SIG-M5 treated with dmso at 0.1 percent for 504 hours (cell line): ENCODE results near the gene POLD4.

Experiments used
- DNase-seq: peaks from one replicate; lab custom pipeline; 2025; ENCODE audit not compliant: unreplicated experiment; lab: John Stamatoyannopoulos, UW

The POLD4 gene

GRCh38 chr11:67371911-67372320 lies 18.6 kb upstream of the POLD4 start:
- DNase-seq: no peak

- peak; percentile 71 for DNase-seq
These were observed 18.0 kb upstream of the POLD4 start for GRCh38 chr11:67371189-67371910.

GRCh38 chr11:67370351-67371076 lies 17.2 kb upstream of the POLD4 start:
- DNase-seq: no peak

- DNase-seq: no peak
These were observed 16.5 kb upstream of the POLD4 start for GRCh38 chr11:67369801-67370284.

GRCh38 chr11:67369275-67369674 lies 15.9 kb upstream of the POLD4 start:
- DNase-seq: no peak

GRCh38 chr11:67368621-67369020 lies 15.3 kb upstream of the POLD4 start:
- DNase-seq: no peak

- DNase-seq: no peak
These were observed 14.4 kb upstream of the POLD4 start for GRCh38 chr11:67367761-67368227.

GRCh38 chr11:67366961-67367760 lies 13.8 kb upstream of the POLD4 start:
- no peak for DNase-seq

- no peak for DNase-seq
These were observed 13.2 kb upstream of the POLD4 start for GRCh38 chr11:67366546-67366945.

GRCh38 chr11:67365736-67366444 lies 12.5 kb upstream of the POLD4 start:
- no peak for DNase-seq

- no peak for DNase-seq
These were observed 11.7 kb upstream of the POLD4 start for GRCh38 chr11:67364783-67365722.

- DNase-seq: no peak
These were observed 10.8 kb upstream of the POLD4 start for GRCh38 chr11:67364169-67364568.

- no peak for DNase-seq
These were observed 4.7 kb upstream of the POLD4 start for GRCh38 chr11:67357831-67358670.

GRCh38 chr11:67356864-67357561 lies 3.7 kb upstream of the POLD4 start:
- peak; percentile 80 for DNase-seq

GRCh38 chr11:67356387-67356863 lies 3.1 kb upstream of the POLD4 start:
- DNase-seq: no peak

GRCh38 chr11:67355794-67356386 lies 2.5 kb upstream of the POLD4 start:
- DNase-seq: no peak

GRCh38 chr11:67355023-67355793 lies 1.9 kb upstream of the POLD4 start:
- no peak for DNase-seq
